Measurements from ENCODE around the gene ZNRF3.
"Not testable (repeated sequence)": the region's sequence is repeated elsewhere in the genome, so short reads cannot be mapped to it uniquely, and the experiment has no call there.

The ZNRF3 gene

DNA sequence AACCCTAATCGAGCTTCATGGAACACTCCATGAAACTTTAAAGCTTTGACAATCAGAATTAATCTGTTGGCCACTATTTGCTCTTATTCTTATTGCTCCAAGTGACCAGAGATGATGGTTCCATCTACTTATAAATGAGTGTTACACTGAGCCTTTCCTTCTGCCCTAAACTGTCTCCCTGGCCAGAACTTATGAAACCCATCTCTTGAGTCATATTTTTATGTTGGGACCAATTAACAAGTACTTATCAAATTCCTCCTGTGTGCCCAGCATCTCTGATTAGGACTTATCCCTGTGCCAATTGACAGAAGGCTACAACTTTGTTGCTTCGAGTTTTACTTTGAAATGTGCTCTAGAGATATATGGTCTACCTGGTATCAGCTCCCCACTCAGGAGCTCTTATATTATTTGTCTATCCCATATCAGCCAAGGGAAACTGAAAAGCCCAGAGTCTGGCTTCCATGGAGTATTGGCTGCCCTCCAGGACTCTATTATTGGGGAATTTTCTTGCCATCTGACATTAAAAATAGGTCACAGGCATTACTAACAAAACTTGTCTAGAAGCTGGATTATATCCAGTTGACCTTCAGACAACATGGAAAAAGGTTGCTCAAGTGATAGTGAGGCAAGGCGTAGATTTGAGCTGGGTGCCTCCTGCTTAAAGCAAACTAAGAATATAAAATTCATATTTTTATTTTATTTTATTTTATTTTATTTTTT is 198.3 kb downstream of the ZNRF3 start:
- Histone ChIP-seq H3K27me3 (ENCODE audit: control insufficient read depth in 1 of 2, insufficient read depth in 2 of 2, low read length in 2 of 2) (no peaks in the 10 kb centered on the region), H3K9ac (ENCODE audit: low read depth in 1 of 2, low read length in 2 of 2) (no peak overlapping the region), H3K27ac (ENCODE audit: low read depth, low read length) (no peak overlapping the region), H3K4me1 (ENCODE audit: control insufficient read depth in 1 of 2, insufficient read depth in 2 of 2, low read length in 2 of 2) (peaks cover 36 to 38% of the 10 kb centered on the region in 2 donors), H3K4me3 (ENCODE audit: low read depth in 1 of 2, low read length in 2 of 2) (no peak overlapping the region), H3K9me3 (ENCODE audit: control insufficient read depth in 1 of 2, low read length in 2 of 2) (no peaks in the 10 kb centered on the region), H3K36me3 (ENCODE audit: control insufficient read depth in 1 of 2, insufficient read depth in 2 of 2, low read length in 2 of 2) (no peaks in the 10 kb centered on the region)

DNA sequence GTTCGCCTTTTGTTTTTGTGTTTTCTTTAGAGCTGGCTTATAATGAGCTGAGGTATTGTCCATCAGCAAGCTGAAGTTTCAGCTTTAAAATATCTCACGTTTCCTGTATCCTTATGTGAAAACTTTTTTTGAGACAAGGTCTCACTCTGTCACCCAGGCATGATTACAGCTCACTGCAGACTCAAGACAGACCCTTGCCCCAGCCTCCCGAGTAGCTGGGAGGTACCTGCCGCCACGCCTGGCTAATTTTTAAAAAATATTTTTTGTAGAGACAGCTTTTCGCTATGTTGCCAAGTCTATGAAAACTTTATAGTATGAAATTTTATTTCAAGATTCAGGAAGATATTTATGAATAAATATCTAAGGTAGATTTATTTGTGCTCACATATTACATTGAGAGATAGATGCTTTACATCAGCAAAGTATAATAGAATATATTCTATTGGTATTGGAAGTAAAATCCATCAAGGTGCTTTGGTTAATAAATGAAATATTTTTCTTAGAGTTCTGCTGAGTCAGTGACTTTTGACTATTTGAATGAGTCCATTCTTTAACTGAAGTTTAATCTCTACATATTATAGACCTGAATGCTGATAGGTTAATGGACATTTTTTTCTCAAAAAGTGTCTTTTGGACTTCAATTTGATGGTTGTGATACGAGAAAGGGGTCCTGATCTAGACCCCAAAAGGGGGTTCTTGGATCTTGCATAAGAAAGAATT is 199.6 kb downstream of the ZNRF3 start:
- no peak overlapping the region for H3K4me3 ChIP-seq (ENCODE audit: low read depth in 1 of 2, low read length in 2 of 2)
- no peaks in the 10 kb centered on the region for H3K27me3 ChIP-seq (ENCODE audit: control insufficient read depth in 1 of 2, insufficient read depth in 2 of 2, low read length in 2 of 2)
- H3K9ac ChIP-seq (ENCODE audit: low read depth in 1 of 2, low read length in 2 of 2) = no peak overlapping the region
- H3K9me3 ChIP-seq (ENCODE audit: control insufficient read depth in 1 of 2, low read length in 2 of 2) = no peaks in the 10 kb centered on the region
- no peaks in the 10 kb centered on the region for H3K36me3 ChIP-seq (ENCODE audit: control insufficient read depth in 1 of 2, insufficient read depth in 2 of 2, low read length in 2 of 2)
- H3K4me1 ChIP-seq (ENCODE audit: control insufficient read depth in 1 of 2, insufficient read depth in 2 of 2, low read length in 2 of 2) = peaks cover 28 to 36% of the 10 kb centered on the region in 2 donors
- no peak overlapping the region for H3K27ac ChIP-seq (ENCODE audit: low read depth, low read length)

DNA sequence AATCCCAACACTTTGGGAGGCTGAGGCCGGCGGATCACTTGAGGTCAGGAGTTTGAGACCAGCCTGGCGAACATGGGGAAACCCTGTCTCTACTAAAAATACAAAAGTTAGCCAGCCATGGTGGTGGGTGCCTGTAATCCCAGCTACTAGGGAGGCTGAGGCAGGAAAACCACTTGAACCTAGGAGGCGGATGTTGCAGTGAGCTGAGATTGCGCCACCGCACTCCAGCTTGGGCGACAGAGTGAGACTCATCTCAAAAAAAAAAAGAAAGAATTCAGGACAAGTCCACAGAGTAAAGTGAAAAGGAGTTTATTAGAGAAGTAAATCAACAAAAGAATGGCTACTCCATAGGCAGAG is 200.2 kb downstream of the ZNRF3 start:
- H3K36me3 ChIP-seq (ENCODE audit: control insufficient read depth in 1 of 2, insufficient read depth in 2 of 2, low read length in 2 of 2); H3K27me3 ChIP-seq (ENCODE audit: control insufficient read depth in 1 of 2, insufficient read depth in 2 of 2, low read length in 2 of 2); H3K9me3 ChIP-seq (ENCODE audit: control insufficient read depth in 1 of 2, low read length in 2 of 2); H3K27ac ChIP-seq (ENCODE audit: low read depth, low read length); H3K4me3 ChIP-seq (ENCODE audit: low read depth in 1 of 2, low read length in 2 of 2); H3K9ac ChIP-seq (ENCODE audit: low read depth in 1 of 2, low read length in 2 of 2): not testable (repeated sequence)
- peaks cover 22 to 33% of the 10 kb centered on the region in 2 donors for H3K4me1 ChIP-seq (ENCODE audit: control insufficient read depth in 1 of 2, insufficient read depth in 2 of 2, low read length in 2 of 2)

DNA sequence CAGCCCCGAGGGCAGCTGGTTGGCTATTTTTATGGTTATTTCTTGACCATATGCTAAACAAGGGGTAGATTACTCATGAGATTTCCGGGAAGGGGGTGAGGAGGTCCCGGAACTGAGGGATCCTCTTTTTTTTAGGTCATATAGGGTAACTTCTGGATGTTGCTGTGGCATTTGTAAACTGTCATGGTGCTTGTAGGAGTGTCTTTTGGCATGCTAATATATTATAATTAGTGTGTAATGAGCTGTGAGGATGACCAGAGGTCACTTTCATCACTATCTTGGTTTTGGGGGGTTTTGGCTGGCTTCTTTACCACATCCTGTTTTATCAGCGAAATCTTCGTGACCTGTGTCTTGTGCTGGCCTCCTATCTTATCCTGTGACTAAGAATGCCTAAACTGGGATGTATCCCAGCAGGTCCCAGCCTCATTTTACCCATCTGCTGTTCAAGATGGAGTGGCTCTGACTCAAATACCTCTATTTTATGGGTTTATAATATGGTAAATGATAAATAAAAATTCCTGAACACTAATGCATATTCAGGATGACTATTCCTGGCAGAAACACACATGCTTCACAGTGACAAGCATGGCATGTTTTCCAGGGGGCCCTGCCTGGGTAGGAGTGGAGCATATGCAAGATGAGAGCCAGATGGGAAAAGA is 200.7 kb downstream of the ZNRF3 start:
- Histone ChIP-seq H3K4me1 (ENCODE audit: control insufficient read depth in 1 of 2, insufficient read depth in 2 of 2, low read length in 2 of 2) (peaks cover 17 to 28% of the 10 kb centered on the region in 2 donors), H3K27ac (ENCODE audit: low read depth, low read length) (no peak overlapping the region), H3K9me3 (ENCODE audit: control insufficient read depth in 1 of 2, low read length in 2 of 2) (no peaks in the 10 kb centered on the region)

DNA sequence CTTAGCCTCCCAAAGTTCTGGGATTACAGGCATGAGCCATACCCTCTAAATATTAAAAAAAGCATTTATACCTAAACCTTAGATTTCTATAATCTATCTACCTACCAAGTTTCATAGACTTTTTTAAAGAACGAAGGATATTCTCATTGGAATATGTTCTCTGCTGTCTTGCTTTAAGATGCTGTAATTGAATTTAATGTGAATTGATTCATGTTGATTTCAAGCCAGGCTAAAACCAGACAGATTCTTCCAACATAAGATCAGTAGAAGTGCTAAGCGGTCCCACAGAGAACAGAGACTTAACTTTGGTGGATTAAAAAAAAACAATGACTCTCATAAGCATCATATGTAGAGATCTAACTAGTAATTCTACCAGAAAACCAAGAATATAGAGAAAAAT is 203.6 kb downstream of the ZNRF3 start:
- Histone ChIP-seq H3K9me3 (ENCODE audit: control insufficient read depth in 1 of 2, low read length in 2 of 2) (no peaks in the 10 kb centered on the region), H3K9ac (ENCODE audit: low read depth in 1 of 2, low read length in 2 of 2) (no peak overlapping the region), H3K36me3 (ENCODE audit: control insufficient read depth in 1 of 2, insufficient read depth in 2 of 2, low read length in 2 of 2) (no peaks in the 10 kb centered on the region), H3K4me3 (ENCODE audit: low read depth in 1 of 2, low read length in 2 of 2) (no peak overlapping the region), H3K4me1 (ENCODE audit: control insufficient read depth in 1 of 2, insufficient read depth in 2 of 2, low read length in 2 of 2) (peaks cover 8 to 18% of the 10 kb centered on the region in 2 donors), H3K27me3 (ENCODE audit: control insufficient read depth in 1 of 2, insufficient read depth in 2 of 2, low read length in 2 of 2) (no peaks in the 10 kb centered on the region), H3K27ac (ENCODE audit: low read depth, low read length) (no peak overlapping the region)

More for the DNA sequence above, 200.7 kb downstream of the ZNRF3 start:
- no peaks in the 10 kb centered on the region for H3K27me3 ChIP-seq (ENCODE audit: control insufficient read depth in 1 of 2, insufficient read depth in 2 of 2, low read length in 2 of 2)
- no peaks in the 10 kb centered on the region for H3K36me3 ChIP-seq (ENCODE audit: control insufficient read depth in 1 of 2, insufficient read depth in 2 of 2, low read length in 2 of 2)
- H3K9ac ChIP-seq (ENCODE audit: low read depth in 1 of 2, low read length in 2 of 2) = no peak overlapping the region
- no peak overlapping the region for H3K4me3 ChIP-seq (ENCODE audit: low read depth in 1 of 2, low read length in 2 of 2)

DNA sequence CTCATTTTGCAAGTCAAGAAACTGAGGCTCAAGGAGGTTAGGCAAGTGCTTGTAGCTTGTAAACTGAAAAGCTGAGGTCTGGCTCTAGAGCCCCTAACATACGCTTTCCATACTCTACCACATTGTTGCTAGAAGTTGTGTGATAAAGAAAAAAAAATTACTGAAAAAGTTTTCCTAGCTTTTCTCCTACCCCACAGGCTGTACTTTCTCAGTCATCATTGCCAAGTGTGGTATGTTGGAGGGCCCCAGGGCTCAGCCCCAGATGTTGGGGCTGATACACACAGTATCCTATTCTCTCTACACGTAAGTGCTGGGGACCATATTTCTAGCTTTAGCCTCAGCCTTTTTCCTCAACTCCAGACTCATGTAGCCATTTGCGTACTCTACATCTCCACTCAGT is 205.4 kb downstream of the ZNRF3 start:
- Histone ChIP-seq H3K4me1 (ENCODE audit: control insufficient read depth in 1 of 2, insufficient read depth in 2 of 2, low read length in 2 of 2) (peaks cover 3 to 13% of the 10 kb centered on the region in 2 donors), H3K27ac (ENCODE audit: low read depth, low read length) (no peak overlapping the region), H3K4me3 (ENCODE audit: low read depth in 1 of 2, low read length in 2 of 2) (no peak overlapping the region), H3K9me3 (ENCODE audit: control insufficient read depth in 1 of 2, low read length in 2 of 2) (no peaks in the 10 kb centered on the region), H3K9ac (ENCODE audit: low read depth in 1 of 2, low read length in 2 of 2) (no peak overlapping the region), H3K27me3 (ENCODE audit: control insufficient read depth in 1 of 2, insufficient read depth in 2 of 2, low read length in 2 of 2) (no peaks in the 10 kb centered on the region), H3K36me3 (ENCODE audit: control insufficient read depth in 1 of 2, insufficient read depth in 2 of 2, low read length in 2 of 2) (no peaks in the 10 kb centered on the region)

DNA sequence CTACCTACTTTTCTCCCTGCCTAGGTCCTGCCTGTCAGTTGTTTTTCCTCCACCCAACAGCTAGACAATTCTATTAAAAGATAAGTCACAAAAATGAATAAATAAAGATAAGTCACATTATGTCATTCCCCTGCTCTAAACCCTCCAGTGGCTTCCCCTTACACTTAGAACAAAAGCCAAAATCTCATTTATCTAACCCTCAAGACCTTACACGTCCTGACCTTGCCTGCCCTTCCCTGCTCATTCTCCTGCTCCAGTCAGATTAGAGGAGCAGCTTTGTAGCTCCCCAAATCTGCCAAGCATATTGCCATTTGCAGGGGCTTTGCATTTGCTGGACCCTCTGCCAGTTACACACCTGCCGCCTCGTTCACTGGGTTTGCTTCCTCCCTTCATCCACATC is 206.1 kb downstream of the ZNRF3 start:
- Histone ChIP-seq H3K36me3 (ENCODE audit: control insufficient read depth in 1 of 2, insufficient read depth in 2 of 2, low read length in 2 of 2) (no peaks in the 10 kb centered on the region), H3K9ac (ENCODE audit: low read depth in 1 of 2, low read length in 2 of 2) (no peak overlapping the region), H3K4me1 (ENCODE audit: control insufficient read depth in 1 of 2, insufficient read depth in 2 of 2, low read length in 2 of 2) (peaks cover 3 to 13% of the 10 kb centered on the region in 2 donors), H3K4me3 (ENCODE audit: low read depth in 1 of 2, low read length in 2 of 2) (no peak overlapping the region), H3K27me3 (ENCODE audit: control insufficient read depth in 1 of 2, insufficient read depth in 2 of 2, low read length in 2 of 2) (no peaks in the 10 kb centered on the region), H3K27ac (ENCODE audit: low read depth, low read length) (no peak overlapping the region), H3K9me3 (ENCODE audit: control insufficient read depth in 1 of 2, low read length in 2 of 2) (no peaks in the 10 kb centered on the region)

DNA sequence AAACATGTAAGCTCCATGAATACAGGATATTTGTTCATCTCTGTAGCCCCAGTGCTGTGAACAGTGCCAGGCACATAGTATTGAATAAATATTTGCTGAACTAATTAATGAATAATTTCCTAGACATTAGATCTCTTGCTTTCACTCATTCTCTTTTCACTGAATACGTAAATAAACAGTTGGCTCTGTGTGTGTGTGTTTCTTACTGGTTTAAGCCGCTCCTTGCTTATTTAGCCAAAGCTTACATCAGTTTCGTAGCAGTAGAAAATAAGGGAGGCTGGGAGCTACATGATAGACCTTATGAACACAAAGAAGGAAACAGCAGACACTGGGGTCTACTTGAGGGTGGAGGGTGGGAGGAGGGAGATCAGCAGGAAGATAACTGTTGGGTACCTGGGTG is 206.7 kb downstream of the ZNRF3 start:
- H3K4me1 ChIP-seq (ENCODE audit: control insufficient read depth in 1 of 2, insufficient read depth in 2 of 2, low read length in 2 of 2) = peaks cover 3 to 13% of the 10 kb centered on the region in 2 donors
- no peak overlapping the region for H3K9ac ChIP-seq (ENCODE audit: low read depth in 1 of 2, low read length in 2 of 2)
- H3K9me3 ChIP-seq (ENCODE audit: control insufficient read depth in 1 of 2, low read length in 2 of 2) = no peaks in the 10 kb centered on the region
- H3K4me3 ChIP-seq (ENCODE audit: low read depth in 1 of 2, low read length in 2 of 2) = no peak overlapping the region
- no peaks in the 10 kb centered on the region for H3K27me3 ChIP-seq (ENCODE audit: control insufficient read depth in 1 of 2, insufficient read depth in 2 of 2, low read length in 2 of 2)
- H3K36me3 ChIP-seq (ENCODE audit: control insufficient read depth in 1 of 2, insufficient read depth in 2 of 2, low read length in 2 of 2) = peaks cover 0 to 2% of the 10 kb centered on the region in 2 donors
- H3K27ac ChIP-seq (ENCODE audit: low read depth, low read length) = no peak overlapping the region

DNA sequence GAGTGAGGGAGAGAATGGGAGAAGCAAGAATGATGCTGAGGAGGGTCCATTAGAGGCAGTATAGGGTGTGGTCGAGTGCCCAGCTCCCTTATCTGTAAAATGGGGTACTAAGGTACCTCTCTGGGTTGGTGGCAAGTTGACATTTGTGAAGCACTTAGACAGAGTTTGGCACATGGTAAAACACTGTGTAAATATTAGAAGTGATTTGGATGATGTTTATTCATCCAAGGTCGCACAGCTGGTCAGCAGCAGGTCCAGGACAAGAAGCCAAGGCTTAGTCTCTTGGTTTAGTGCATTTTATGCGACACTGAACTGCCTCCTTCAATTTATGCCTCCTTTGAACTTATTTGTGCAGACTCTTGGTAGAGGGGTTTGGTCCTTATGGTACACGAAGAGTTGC is 208.9 kb downstream of the ZNRF3 start:
- Histone ChIP-seq H3K27ac (ENCODE audit: low read depth, low read length) (no peak overlapping the region), H3K9ac (ENCODE audit: low read depth in 1 of 2, low read length in 2 of 2) (no peak overlapping the region), H3K9me3 (ENCODE audit: control insufficient read depth in 1 of 2, low read length in 2 of 2) (no peaks in the 10 kb centered on the region), H3K4me1 (ENCODE audit: control insufficient read depth in 1 of 2, insufficient read depth in 2 of 2, low read length in 2 of 2) (peaks cover 3 to 21% of the 10 kb centered on the region in 2 donors), H3K27me3 (ENCODE audit: control insufficient read depth in 1 of 2, insufficient read depth in 2 of 2, low read length in 2 of 2) (no peaks in the 10 kb centered on the region), H3K4me3 (ENCODE audit: low read depth in 1 of 2, low read length in 2 of 2) (no peak overlapping the region), H3K36me3 (ENCODE audit: control insufficient read depth in 1 of 2, insufficient read depth in 2 of 2, low read length in 2 of 2) (peaks cover 0 to 7% of the 10 kb centered on the region in 2 donors)

DNA sequence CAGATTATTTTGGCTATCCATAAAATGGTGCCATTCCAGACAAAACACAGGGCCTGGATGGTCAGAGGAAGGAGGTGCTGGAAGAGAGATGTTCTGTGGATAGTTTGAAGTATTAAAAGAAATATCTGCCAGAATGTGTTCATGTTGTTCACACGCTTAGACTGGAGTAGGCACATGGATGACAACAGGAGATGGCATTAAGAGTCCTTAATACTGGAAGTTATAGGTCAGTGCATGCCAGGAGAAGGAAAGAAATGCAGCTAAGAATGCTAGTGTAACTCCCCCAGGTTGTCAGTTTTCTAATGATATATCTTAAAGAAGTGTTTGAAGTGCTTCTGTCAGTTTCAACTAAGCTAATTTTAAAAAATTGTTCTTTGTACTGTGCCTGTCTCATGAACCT is 209.7 kb downstream of the ZNRF3 start:
- H3K36me3 ChIP-seq (ENCODE audit: control insufficient read depth in 1 of 2, insufficient read depth in 2 of 2, low read length in 2 of 2) = peaks cover 0 to 7% of the 10 kb centered on the region in 2 donors
- no peak overlapping the region for H3K4me3 ChIP-seq (ENCODE audit: low read depth in 1 of 2, low read length in 2 of 2)
- H3K4me1 ChIP-seq (ENCODE audit: control insufficient read depth in 1 of 2, insufficient read depth in 2 of 2, low read length in 2 of 2) = peaks cover 3 to 22% of the 10 kb centered on the region in 2 donors
- no peaks in the 10 kb centered on the region for H3K9me3 ChIP-seq (ENCODE audit: control insufficient read depth in 1 of 2, low read length in 2 of 2)
- H3K9ac ChIP-seq (ENCODE audit: low read depth in 1 of 2, low read length in 2 of 2) = no peak overlapping the region
- H3K27ac ChIP-seq (ENCODE audit: low read depth, low read length) = no peak overlapping the region
- no peaks in the 10 kb centered on the region for H3K27me3 ChIP-seq (ENCODE audit: control insufficient read depth in 1 of 2, insufficient read depth in 2 of 2, low read length in 2 of 2)

Data from duodenal mucosa (tissue), 2 donors.